ENCODE data around the gene BBS9. TPM values are rescaled to one million over a fixed set of nuclear protein-coding genes. Genes with fewer than 3 reads are reported as not detected.

The BBS9 gene
- total and polyA plus RNA-seq, 2 of the 4 experiments (the other 2 are of a cell fraction): 7.9 to 9.5 TPM

DNA sequence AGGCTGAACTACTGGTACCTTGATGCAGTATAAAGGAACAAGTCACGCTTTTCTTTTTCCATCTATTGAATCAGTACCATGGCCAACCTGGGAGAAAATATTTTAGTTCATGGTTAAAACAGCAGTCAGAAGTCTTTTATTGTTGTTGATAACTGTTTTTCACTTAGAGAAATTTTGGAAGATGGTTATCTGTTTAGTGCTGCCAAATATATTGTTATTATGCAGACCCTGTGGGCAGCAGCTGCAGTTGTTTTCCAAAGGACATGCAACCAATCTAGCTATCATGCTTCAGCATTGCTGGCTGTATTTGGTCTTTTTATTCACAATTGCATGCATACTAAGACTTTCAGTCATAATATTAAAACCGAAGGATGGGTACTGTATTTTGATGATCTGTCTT is 169.5 kb downstream of the BBS9 start:
- H2AFZ ChIP-seq (replicated peaks; ENCODE audit: low read length, poor library complexity): no peak overlapping the region
- H3K18ac ChIP-seq (ENCODE audit: low read depth, low read length): no peak overlapping the region
- no peak overlapping the region for H2AK5ac ChIP-seq (ENCODE audit: low read depth, low read length)
- DNase-seq (no peak), ATAC-seq (ENCODE audit: low read depth) (no peak)
- in situ Hi-C loops (cut with MboI; ENCODE audit: low sequenced_read_pairs): no loop called here
- H3K36me3 ChIP-seq (ENCODE audit: control insufficient read depth, insufficient read depth, low read length): no peaks in the 10 kb centered on the region
- no peak overlapping the region for H3K23ac ChIP-seq (ENCODE audit: low read depth, low read length)
- H3K9me3 ChIP-seq (ENCODE audit: control insufficient read depth, insufficient read depth, low read length): peaks cover 4% of the 10 kb centered on the region
- no TSS peak for BruUV-seq (replicated peaks)
- H3K9ac ChIP-seq (ENCODE audit: low read depth, low read length): no peak overlapping the region
- H3K27me3 ChIP-seq (ENCODE audit: control insufficient read depth, insufficient read depth, low read length): no peaks in the 10 kb centered on the region
- H3K9me1 ChIP-seq (ENCODE audit: insufficient read depth, low read length): no peaks in the 10 kb centered on the region
- no peak overlapping the region for H3K27ac ChIP-seq (ENCODE audit: insufficient read depth, low read length)
- dilution Hi-C loops (cut with HindIII; ENCODE audit: low sequenced_read_pairs, unreplicated experiment): no loop called here
- no peaks in the 10 kb centered on the region for H3K4me1 ChIP-seq (ENCODE audit: control insufficient read depth, insufficient read depth, low read length)
- no peak overlapping the region for H4K5ac ChIP-seq (ENCODE audit: low read depth, low read length)
- H3K14ac ChIP-seq (replicated peaks; ENCODE audit: low read depth, low read length): no peak overlapping the region
- H3K79me1 ChIP-seq (ENCODE audit: low read depth in 1 of 2, low read length in 2 of 2): no peaks in the 10 kb centered on the region
- no peak overlapping the region for H2BK15ac ChIP-seq (ENCODE audit: low read depth, low read length)
- H4K8ac ChIP-seq (ENCODE audit: low read depth in 2 of 2, low read length in 2 of 2): no peak overlapping the region
- H4K91ac ChIP-seq (ENCODE audit: insufficient read depth, low read depth, low read length): no peak overlapping the region
- no peak overlapping the region for H3K4me3 ChIP-seq (ENCODE audit: insufficient read depth, low read depth, low read length)
- H2BK120ac ChIP-seq (ENCODE audit: low read depth, low read length): no peak overlapping the region
- H3K4ac ChIP-seq (ENCODE audit: low read depth, low read length): no peak overlapping the region
- no peak overlapping the region for H2BK20ac ChIP-seq (ENCODE audit: low read depth, low read length)
- WGBS, 2 experiments (ENCODE audit: extremely low coverage in 2 of 2, insufficient read length in 1 of 2): no CpG with 5 or more reads among the region's 2 CpGs
- POLR2A ChIA-PET (ENCODE audit: unreplicated experiment): no interaction called here
- TF ChIP-seq SMC3 (IDR thresholded peaks at IDR 0.05; ENCODE audit: low read depth, low read length) (no peak), FOS (IDR thresholded peaks at IDR 0.05; ENCODE audit: low read depth, low read length) (no peak), RAD21 (IDR thresholded peaks at IDR 0.05; ENCODE audit: low read length) (no peak)
- TF ChIP-seq, protein P1, sequence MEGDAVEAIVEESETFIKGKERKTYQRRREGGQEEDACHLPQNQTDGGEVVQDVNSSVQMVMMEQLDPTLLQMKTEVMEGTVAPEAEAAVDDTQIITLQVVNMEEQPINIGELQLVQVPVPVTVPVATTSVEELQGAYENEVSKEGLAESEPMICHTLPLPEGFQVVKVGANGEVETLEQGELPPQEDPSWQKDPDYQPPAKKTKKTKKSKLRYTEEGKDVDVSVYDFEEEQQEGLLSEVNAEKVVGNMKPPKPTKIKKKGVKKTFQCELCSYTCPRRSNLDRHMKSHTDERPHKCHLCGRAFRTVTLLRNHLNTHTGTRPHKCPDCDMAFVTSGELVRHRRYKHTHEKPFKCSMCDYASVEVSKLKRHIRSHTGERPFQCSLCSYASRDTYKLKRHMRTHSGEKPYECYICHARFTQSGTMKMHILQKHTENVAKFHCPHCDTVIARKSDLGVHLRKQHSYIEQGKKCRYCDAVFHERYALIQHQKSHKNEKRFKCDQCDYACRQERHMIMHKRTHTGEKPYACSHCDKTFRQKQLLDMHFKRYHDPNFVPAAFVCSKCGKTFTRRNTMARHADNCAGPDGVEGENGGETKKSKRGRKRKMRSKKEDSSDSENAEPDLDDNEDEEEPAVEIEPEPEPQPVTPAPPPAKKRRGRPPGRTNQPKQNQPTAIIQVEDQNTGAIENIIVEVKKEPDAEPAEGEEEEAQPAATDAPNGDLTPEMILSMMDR (conservative IDR thresholded peaks at IDR 0.05; ENCODE audit: low read depth, low read length): no peak
- CTCF ChIA-PET: no interaction called here
- H3K4me2 ChIP-seq (ENCODE audit: low read depth, low read length): no peak overlapping the region
- H3K56ac ChIP-seq (ENCODE audit: extremely low read depth, insufficient read depth, low read length): no peak overlapping the region
- H2BK5ac ChIP-seq (ENCODE audit: low read depth, low read length, poor library complexity, severe bottlenecking): no peak overlapping the region
- intact Hi-C loops (cut with micrococcal nuclease): no loop called here
- no peaks in the 10 kb centered on the region for H4K20me1 ChIP-seq (ENCODE audit: insufficient read depth, low read length)
- H2AK9ac ChIP-seq (replicated peaks; ENCODE audit: low read depth, low read length, poor library complexity): no peak overlapping the region
